ENCODE results near the gene FUCA1.

The FUCA1 gene

GRCh38 chr1:23795676-23796465 is 72.2 kb downstream of the FUCA1 start:
- TF ChIP-seq CTCF (IDR thresholded peaks at IDR 0.05; ENCODE audit: extremely low read depth, missing control alignments) = no peak
- no peak for DNase-seq (ENCODE audit: low spot score)

Data from GM20000 (cell line).